HEK293T (cell line): Measurements from ENCODE around the gene FAAP24.

ENCODE experiments used
- ARNT ChIP-seq: fragments of 450-650 bp; IDR thresholded peaks from 2 replicates; pipeline ENCODE4 v1.6.1; 2017; ENCODE audit warnings: mild to moderate bottlenecking
- BHLHE40 ChIP-seq: fragments of 450-650 bp; IDR thresholded peaks from 2 replicates; pipeline ENCODE4 v1.6.1; 2016; ENCODE audit warnings: mild to moderate bottlenecking, moderate library complexity, borderline replicate concordance
- ELF4 ChIP-seq: fragments of 450-650 bp; IDR thresholded peaks from 2 replicates; pipeline ENCODE4 v1.6.1; 2017; ENCODE audit warnings: antibody characterized with exemption
- FOXK2 ChIP-seq: fragments of 450-650 bp; IDR thresholded peaks from 2 replicates; pipeline ENCODE4 v1.6.1; 2016; ENCODE audit warnings: mild to moderate bottlenecking
- FOXM1 ChIP-seq: fragments of 450-650 bp; IDR thresholded peaks from 2 replicates; pipeline ENCODE4 v1.6.1; 2017; ENCODE audit warnings: mild to moderate bottlenecking, borderline replicate concordance
- NFRKB ChIP-seq: fragments of 450-650 bp; IDR thresholded peaks from 2 replicates; pipeline ENCODE4 v1.6.1; 2016; ENCODE audit warnings: mild to moderate bottlenecking, moderate library complexity
- SUZ12 ChIP-seq: fragments of 450-650 bp; IDR thresholded peaks from 2 replicates; pipeline ENCODE4 v1.6.1; 2016; ENCODE audit warnings: mild to moderate bottlenecking
- TARDBP ChIP-seq: fragments of 450-650 bp; IDR thresholded peaks from 2 replicates; pipeline ENCODE4 v1.6.1; 2016

DNA sequence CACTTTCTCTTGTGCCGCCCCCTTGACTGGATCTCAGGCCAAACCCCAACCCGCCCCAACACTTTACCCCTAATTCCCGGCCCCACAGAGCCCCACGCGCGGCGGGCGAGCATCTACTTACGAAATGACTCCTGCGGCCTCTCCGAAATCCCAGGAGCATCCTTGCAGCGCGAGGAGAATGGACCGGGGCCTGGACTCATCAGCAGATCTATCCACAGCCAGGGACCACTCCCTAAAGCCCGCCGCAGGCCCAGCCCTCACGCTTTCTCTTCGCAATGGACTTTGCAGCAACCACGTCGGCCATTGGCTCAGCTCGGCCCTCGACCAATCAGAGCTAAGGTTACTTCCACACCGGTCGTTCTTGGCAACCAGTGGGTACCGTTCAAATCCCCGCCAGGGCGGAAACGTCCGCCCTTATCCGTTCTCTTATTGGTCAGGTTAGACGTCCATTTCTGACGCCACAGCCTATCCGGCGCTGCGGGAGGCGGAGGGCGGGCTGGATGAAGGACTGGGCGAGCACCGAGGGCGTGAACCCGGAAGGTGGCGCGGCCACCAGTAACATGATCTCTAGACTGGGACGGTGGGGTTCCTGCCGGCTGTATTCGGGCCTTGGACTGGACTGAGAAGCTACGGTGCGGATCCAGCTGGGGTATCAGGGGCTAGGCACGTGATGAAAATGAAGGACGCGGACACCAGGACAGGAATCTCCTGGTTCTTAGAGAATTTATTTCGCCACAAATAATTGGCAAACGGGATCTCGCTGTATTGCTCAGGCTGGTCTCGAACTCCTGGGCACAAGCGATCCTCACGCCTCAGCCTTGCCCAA, at the start of gene FAAP24, which contains the start of gene CEP89:
- TF ChIP-seq SUZ12 = no peak
- TF ChIP-seq NFRKB = no peak
- no peak for TF ChIP-seq ARNT
- no peak for TF ChIP-seq TARDBP
- peak; percentile 97 for TF ChIP-seq ELF4
- TF ChIP-seq BHLHE40 = no peak
- TF ChIP-seq FOXM1 = no peak
- TF ChIP-seq FOXK2 = no peak
